PC-3 (cell line): ENCODE data around the gene AFAP1L2.

Experiments used
- CTCF ChIP-seq: fragments of 300-600 bp; sonication (generic); conservative IDR thresholded peaks from 2 replicates; pipeline ENCODE4 v1.5.1; 2017; ENCODE audit warnings: antibody characterized with exemption, low read depth, mild to moderate bottlenecking, low read length
- EZH2 ChIP-seq: fragments of 300-600 bp; sonication (generic); IDR thresholded peaks from one replicate; pipeline ENCODE4 v1.6.1; 2017; ENCODE audit warnings: antibody characterized with exemption, mild to moderate bottlenecking, low read length; ENCODE audit not compliant: unreplicated experiment

- TF ChIP-seq CTCF: no peak
- no peak for TF ChIP-seq EZH2
Observed at GRCh38 chr10:114259824-114260223, 144.5 kb downstream of the AFAP1L2 start.
